MM.1S (cell line): Measurements from ENCODE around the gene TTC28.

Experiments used
- DNase-seq: peaks from one replicate; pipeline ENCODE4 v3.0.0-alpha.2; 2015
- H2AFZ ChIP-seq: fragments of 300-600 bp; sonication (generic); 2 replicates; pipeline ENCODE4 v1.6.0; 2016; ENCODE audit warnings: antibody characterized with exemption, low read length
- H3F3A ChIP-seq: fragments of 300-600 bp; sonication (generic); 2 replicates; pipeline ENCODE4 v1.6.1; 2016; ENCODE audit warnings: mild to moderate bottlenecking, antibody characterized with exemption, low read length, moderate library complexity, mixed read lengths; ENCODE audit not compliant: insufficient read depth
- H3K27ac ChIP-seq: fragments of 300-600 bp; sonication (generic); 2 replicates; pipeline ENCODE4 v1.5.1; 2016; ENCODE audit warnings: mild to moderate bottlenecking, low read length
- H3K27me3 ChIP-seq: fragments of 300-600 bp; sonication (generic); replicated peaks from 2 replicates; pipeline ENCODE4 v1.6.0; 2016; ENCODE audit warnings: low read length; ENCODE audit not compliant: insufficient read depth
- H3K36me3 ChIP-seq: fragments of 300-600 bp; sonication (generic); replicated peaks from 2 replicates; pipeline ENCODE4 v1.6.1; 2016; ENCODE audit warnings: mild to moderate bottlenecking, low read length, mixed read lengths; ENCODE audit not compliant: insufficient read depth
- H3K4me1 ChIP-seq: fragments of 300-600 bp; sonication (generic); 2 replicates; pipeline ENCODE4 v1.6.1; 2016; ENCODE audit warnings: low read length, mixed read lengths
- H3K4me2 ChIP-seq: fragments of 300-600 bp; sonication (generic); 2 replicates; pipeline ENCODE4 v1.6.0; 2016; ENCODE audit warnings: low read depth, low read length
- H3K4me3 ChIP-seq: fragments of 300-600 bp; sonication (generic); 2 replicates; pipeline ENCODE4 v1.5.1; 2016; ENCODE audit warnings: low read length, mixed read lengths
- H3K79me2 ChIP-seq: fragments of 300-600 bp; sonication (generic); 2 replicates; pipeline ENCODE4 v1.6.1; 2016; ENCODE audit warnings: mixed run types, low read length, mixed read lengths
- H3K9ac ChIP-seq: fragments of 300-600 bp; sonication (generic); 2 replicates; pipeline ENCODE4 v1.6.1; 2016; ENCODE audit warnings: low read length, mixed read lengths
- H3K9me2 ChIP-seq: fragments of 300-600 bp; sonication (generic); replicated peaks from 2 replicates; pipeline ENCODE4 v1.6.1; 2016; ENCODE audit warnings: mild to moderate bottlenecking, low read length, mixed read lengths; ENCODE audit not compliant: insufficient read depth
- H3K9me3 ChIP-seq: fragments of 300-600 bp; sonication (generic); replicated peaks from 2 replicates; pipeline ENCODE4 v1.6.1; 2016; ENCODE audit warnings: mild to moderate bottlenecking, low read length, mixed read lengths; ENCODE audit not compliant: insufficient read depth
- H4K20me1 ChIP-seq: fragments of 300-600 bp; sonication (generic); 2 replicates; pipeline ENCODE4 v1.6.1; 2016; ENCODE audit warnings: mild to moderate bottlenecking, low read length, moderate library complexity, mixed read lengths; ENCODE audit not compliant: insufficient read depth
- EZH2 ChIP-seq: fragments of 300-600 bp; sonication (generic); optimal IDR thresholded peaks from 2 replicates; pipeline ENCODE3; 2017; ENCODE audit warnings: low read depth, mild to moderate bottlenecking, antibody characterized with exemption, low read length, mixed read lengths
- EZH2phosphoT487 ChIP-seq: fragments of 300-600 bp; sonication (generic); IDR thresholded peaks from 2 replicates; pipeline ENCODE4 v1.6.1; 2018; ENCODE audit warnings: antibody characterized with exemption, low read length
- TF ChIP-seq, protein P1 (sequence below): fragments of 300-600 bp; sonication (generic); IDR thresholded peaks from 2 replicates; pipeline ENCODE4 v1.5.1; 2016; ENCODE audit warnings: antibody characterized with exemption, low read length, mixed read lengths

Gene TTC28

GRCh38 chr22:28006271-28006670, 673.4 kb downstream of the TTC28 start:
- DNase-seq: no peak
- Histone ChIP-seq H3K4me2 (no peak overlapping the region), H3K27me3 (no peaks in the 10 kb centered on the region), H3K27ac (no peak overlapping the region), H3K9ac (no peak overlapping the region), H3K9me2 (no peaks in the 10 kb centered on the region), H2AFZ (no peak overlapping the region), H4K20me1 (no peaks in the 10 kb centered on the region), H3K4me1 (no peaks in the 10 kb centered on the region), H3F3A (no peaks in the 10 kb centered on the region), H3K36me3 (no peaks in the 10 kb centered on the region), H3K79me2 (no peaks in the 10 kb centered on the region), H3K4me3 (no peak overlapping the region), H3K9me3 (no peaks in the 10 kb centered on the region)
- TF ChIP-seq, protein P1, sequence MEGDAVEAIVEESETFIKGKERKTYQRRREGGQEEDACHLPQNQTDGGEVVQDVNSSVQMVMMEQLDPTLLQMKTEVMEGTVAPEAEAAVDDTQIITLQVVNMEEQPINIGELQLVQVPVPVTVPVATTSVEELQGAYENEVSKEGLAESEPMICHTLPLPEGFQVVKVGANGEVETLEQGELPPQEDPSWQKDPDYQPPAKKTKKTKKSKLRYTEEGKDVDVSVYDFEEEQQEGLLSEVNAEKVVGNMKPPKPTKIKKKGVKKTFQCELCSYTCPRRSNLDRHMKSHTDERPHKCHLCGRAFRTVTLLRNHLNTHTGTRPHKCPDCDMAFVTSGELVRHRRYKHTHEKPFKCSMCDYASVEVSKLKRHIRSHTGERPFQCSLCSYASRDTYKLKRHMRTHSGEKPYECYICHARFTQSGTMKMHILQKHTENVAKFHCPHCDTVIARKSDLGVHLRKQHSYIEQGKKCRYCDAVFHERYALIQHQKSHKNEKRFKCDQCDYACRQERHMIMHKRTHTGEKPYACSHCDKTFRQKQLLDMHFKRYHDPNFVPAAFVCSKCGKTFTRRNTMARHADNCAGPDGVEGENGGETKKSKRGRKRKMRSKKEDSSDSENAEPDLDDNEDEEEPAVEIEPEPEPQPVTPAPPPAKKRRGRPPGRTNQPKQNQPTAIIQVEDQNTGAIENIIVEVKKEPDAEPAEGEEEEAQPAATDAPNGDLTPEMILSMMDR: no peak
- TF ChIP-seq EZH2: no peak
- no peak for TF ChIP-seq EZH2phosphoT487

DNA sequence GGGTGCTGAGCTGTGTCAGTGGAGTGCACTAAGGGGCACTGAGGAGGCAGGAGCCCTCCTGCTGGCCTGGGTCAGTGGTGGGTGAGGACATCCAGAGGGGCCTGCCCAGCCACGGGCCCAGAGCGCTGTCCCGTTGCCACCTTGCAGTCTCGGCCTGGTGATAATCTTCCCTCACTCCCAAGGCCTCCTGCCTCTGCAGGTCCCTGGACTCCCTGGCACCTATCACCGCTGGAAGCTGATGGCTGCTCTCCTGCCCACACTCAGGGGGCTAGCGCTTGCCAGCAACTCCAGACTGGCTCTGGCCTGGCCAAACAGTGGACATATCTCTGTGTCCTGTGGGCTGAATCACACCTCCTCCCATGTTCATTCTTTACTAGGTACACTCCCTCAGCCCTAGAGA, 674.1 kb downstream of the TTC28 start:
- Histone ChIP-seq H3K4me2 (no peak overlapping the region), H2AFZ (no peak overlapping the region), H3K27me3 (no peaks in the 10 kb centered on the region)

DNA sequence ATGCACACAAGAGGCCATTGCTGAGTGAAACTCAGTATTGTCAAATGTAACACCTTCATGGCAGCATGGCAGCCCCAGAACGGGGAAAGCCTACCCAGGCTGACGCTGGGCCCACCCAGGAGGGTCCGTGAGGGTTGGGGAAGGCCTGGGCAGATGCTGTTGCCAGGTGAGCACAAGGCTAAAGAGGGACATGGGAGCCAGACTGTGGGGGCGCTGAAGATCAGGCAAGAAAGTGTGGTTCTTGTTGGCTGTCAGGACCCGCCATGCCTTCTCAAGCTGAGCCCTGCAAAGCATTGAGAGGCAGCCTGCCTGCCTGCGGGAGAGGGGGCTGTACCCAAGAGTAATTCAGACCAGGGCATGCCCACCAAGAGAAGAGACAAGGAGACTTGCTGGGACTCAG, 675.6 kb downstream of the TTC28 start:
- Histone ChIP-seq H3K9ac (no peak overlapping the region), H3K9me3 (no peaks in the 10 kb centered on the region), H3K79me2 (no peaks in the 10 kb centered on the region), H3K4me2 (no peak overlapping the region), H3K36me3 (no peaks in the 10 kb centered on the region), H2AFZ (no peak overlapping the region), H4K20me1 (no peaks in the 10 kb centered on the region), H3K27ac (no peak overlapping the region), H3K4me3 (no peak overlapping the region), H3F3A (no peaks in the 10 kb centered on the region), H3K27me3 (no peaks in the 10 kb centered on the region), H3K9me2 (no peaks in the 10 kb centered on the region), H3K4me1 (no peaks in the 10 kb centered on the region)
- TF ChIP-seq, protein P1: no peak
- TF ChIP-seq EZH2 (no peak), EZH2phosphoT487 (no peak)
- no peak for DNase-seq

More for the DNA sequence above, 674.1 kb downstream of the TTC28 start:
- Histone ChIP-seq H3K9ac (no peak overlapping the region), H3K27ac (no peak overlapping the region), H3K9me3 (no peaks in the 10 kb centered on the region), H3K9me2 (no peaks in the 10 kb centered on the region), H3K4me3 (no peak overlapping the region), H4K20me1 (no peaks in the 10 kb centered on the region), H3K36me3 (no peaks in the 10 kb centered on the region), H3K79me2 (no peaks in the 10 kb centered on the region), H3K4me1 (no peaks in the 10 kb centered on the region), H3F3A (no peaks in the 10 kb centered on the region)
- TF ChIP-seq, protein P1: no peak
- TF ChIP-seq EZH2phosphoT487 (no peak), EZH2 (no peak)
- no peak for DNase-seq
